CD14-positive monocyte (primary cell): ENCODE data around the gene SSTR4. TPM values are rescaled to one million over a fixed set of nuclear protein-coding genes. Genes with fewer than 3 reads are reported as not detected.
A peak's percentile ranks its signal among the peaks of the same experiment; 100 is the strongest.

ENCODE experiments used
- DNase-seq, 3 donors: peaks; one replicate each; pipeline ENCODE4 v3.0.0-alpha.2; 2011 to 2022
- H2AFZ ChIP-seq: 2 replicates; pipeline ENCODE4 v1.6.0; 2012; ENCODE audit warnings: mild to moderate bottlenecking, low read depth, low read length, inconsistent platforms; ENCODE audit not compliant: insufficient read depth, poor library complexity, severe bottlenecking
- H3K27ac ChIP-seq, 2 donors: 1 replicate in 1 of 2; 2 replicates in 1 of 2; pipeline ENCODE4 v1.5.1; 2012 to 2013; ENCODE audit warnings: low read length in 2 of 2, control low read depth in 1 of 2, inconsistent platforms in 1 of 2, low read depth in 1 of 2, mild to moderate bottlenecking in 1 of 2
- H3K27me3 ChIP-seq, 2 donors: one replicate each; pipeline versions ENCODE4 v1.6.0 to v1.6.1; 2011 to 2013; ENCODE audit warnings: low read length in 2 of 2; ENCODE audit not compliant: control insufficient read depth in 2 of 2, insufficient read depth in 2 of 2
- H3K36me3 ChIP-seq, 2 donors: replicated peaks in 1 of 2; 1 replicate in 1 of 2; 2 replicates in 1 of 2; pipeline versions ENCODE4 v1.5.1 to v1.6.1; 2012 to 2013; ENCODE audit warnings: low read length in 2 of 2, control low read depth in 1 of 2, inconsistent platforms in 1 of 2, mild to moderate bottlenecking in 1 of 2; ENCODE audit not compliant: insufficient read depth in 2 of 2, control insufficient read depth in 1 of 2
- H3K4me1 ChIP-seq, 2 donors: 1 replicate in 1 of 2; 2 replicates in 1 of 2; pipeline versions ENCODE4 v1.5.1 to v1.6.1; 2012 to 2013; ENCODE audit warnings: low read length in 2 of 2, control low read depth in 1 of 2, inconsistent platforms in 1 of 2, mild to moderate bottlenecking in 1 of 2, moderate library complexity in 1 of 2; ENCODE audit not compliant: insufficient read depth in 2 of 2, control insufficient read depth in 1 of 2
- H3K4me2 ChIP-seq: replicated peaks from 2 replicates; pipeline ENCODE3; 2012; ENCODE audit warnings: low read length, moderate library complexity, mild to moderate bottlenecking; ENCODE audit not compliant: poor library complexity, severe bottlenecking; ENCODE audit errors: extremely low read depth
- H3K4me3 ChIP-seq, 3 experiments: fragments of 200-600 bp in 1 of 3; sonication (generic) in 1 of 3; replicated peaks in 1 of 3; 1 replicate in 2 of 3; 2 replicates in 1 of 3; pipeline ENCODE4 v1.5.1; 2011 to 2013; ENCODE audit warnings: low read length in 3 of 3, mild to moderate bottlenecking in 3 of 3, control low read depth in 2 of 3, low read depth in 2 of 3, inconsistent platforms in 1 of 3, moderate library complexity in 1 of 3
- H3K79me2 ChIP-seq: 2 replicates; pipeline ENCODE4 v1.6.0; 2012; ENCODE audit warnings: mild to moderate bottlenecking, control low read depth, inconsistent platforms, low read length, moderate library complexity; ENCODE audit not compliant: insufficient read depth
- H3K9ac ChIP-seq: 2 replicates; pipeline ENCODE4 v1.6.0; 2017; ENCODE audit warnings: low read length, mild to moderate bottlenecking; ENCODE audit not compliant: insufficient read depth, poor library complexity, severe bottlenecking
- H3K9me3 ChIP-seq, 2 donors: replicated peaks in 1 of 2; 1 replicate in 1 of 2; 2 replicates in 1 of 2; pipeline versions ENCODE4 v1.5.1 to v1.6.1; 2012 to 2013; ENCODE audit warnings: low read length in 2 of 2, control low read depth in 1 of 2; ENCODE audit not compliant: control insufficient read depth in 1 of 2, insufficient read depth in 1 of 2
- H4K20me1 ChIP-seq: 2 replicates; pipeline ENCODE4 v1.6.0; 2012; ENCODE audit warnings: mild to moderate bottlenecking, low read length, control low read depth, moderate library complexity; ENCODE audit not compliant: insufficient read depth
- H3K27ac Mint-ChIP-seq, 7 donors: one replicate each; pipeline ENCODE4 v1.8.0; 2020; ENCODE audit warnings: mild to moderate bottlenecking in 7 of 7, mixed read lengths in 7 of 7, moderate library complexity in 6 of 7, inconsistent platforms in 2 of 7
- H3K27me3 Mint-ChIP-seq, 3 donors: one replicate each; pipeline ENCODE4 v1.8.0; 2021 to 2022; ENCODE audit warnings: low read depth in 3 of 3, mild to moderate bottlenecking in 3 of 3, mixed read lengths in 3 of 3, moderate library complexity in 3 of 3, inconsistent platforms in 1 of 3
- H3K36me3 Mint-ChIP-seq, 2 donors: one replicate each; pipeline ENCODE4 v1.8.0; 2020; ENCODE audit warnings: mixed read lengths in 2 of 2, inconsistent platforms in 1 of 2, mild to moderate bottlenecking in 1 of 2
- H3K4me1 Mint-ChIP-seq: one replicate; pipeline ENCODE4 v1.8.0; 2020; ENCODE audit warnings: mild to moderate bottlenecking, mixed read lengths
- H3K4me3 Mint-ChIP-seq, 2 donors: one replicate each; pipeline ENCODE4 v1.8.0; 2020; ENCODE audit warnings: mild to moderate bottlenecking in 2 of 2, mixed read lengths in 2 of 2, moderate library complexity in 1 of 2
- H3K9me3 Mint-ChIP-seq, 7 donors: one replicate each; pipeline ENCODE4 v1.8.0; 2020 to 2022; ENCODE audit warnings: mixed read lengths in 7 of 7, mild to moderate bottlenecking in 6 of 7, moderate library complexity in 6 of 7, inconsistent platforms in 2 of 7
- WGBS: methylation state at CpG from one replicate; pipeline ENCODE4 v1.1.5; 2013; ENCODE audit warnings: missing lambda C conversion rate; ENCODE audit not compliant: insufficient coverage; 5-methylcytosine and 5-hydroxymethylcytosine counted together
- intact Hi-C, 2 donors: fragments of 100-400 bp; cut with micrococcal nuclease; formaldehyde crosslinking; loops; one replicate each; pipeline versions ENCODE4 v1.15.0 to v1.15.1; 2023
- polyA plus RNA-seq, 3 donors: library from polyadenylated mRNA; depleted of rRNA in 1 of 3; unstranded in 2 of 3; stranded (reverse) in 1 of 3; fragments of 300-500 nt in 2 of 3; fragments of >200 nt in 1 of 3; fragmentation: Illumina TruSeq in 2 of 3; gene quantifications; 1 replicate in 2 of 3; 2 replicates in 1 of 3; pipeline ENCODE4 v1.2.3, GENCODE V29; 2012 to 2021
- TF ChIP-seq, protein P1 (sequence below): fragments of 200-600 bp; IDR thresholded peaks from one replicate; pipeline ENCODE4 v1.8.0; 2022; ENCODE audit warnings: antibody characterized with exemption, mild to moderate bottlenecking

The SSTR4 gene
- polyA plus RNA-seq, 3 donors = not detected

DNA sequence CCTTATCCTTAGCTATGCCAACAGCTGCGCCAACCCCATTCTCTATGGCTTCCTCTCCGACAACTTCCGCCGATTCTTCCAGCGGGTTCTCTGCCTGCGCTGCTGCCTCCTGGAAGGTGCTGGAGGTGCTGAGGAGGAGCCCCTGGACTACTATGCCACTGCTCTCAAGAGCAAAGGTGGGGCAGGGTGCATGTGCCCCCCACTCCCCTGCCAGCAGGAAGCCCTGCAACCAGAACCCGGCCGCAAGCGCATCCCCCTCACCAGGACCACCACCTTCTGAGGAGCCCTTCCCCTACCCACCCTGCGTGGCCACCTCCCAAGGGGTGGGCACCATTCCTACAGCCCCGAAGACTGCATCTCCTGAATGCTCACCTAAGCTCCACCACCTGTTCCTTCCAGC lies 1.3 kb downstream of the SSTR4 start:
- intact Hi-C loops = no loop called here
- H3K9me3 Mint-ChIP-seq = peaks cover 3 to 9% (median 6%) of the 10 kb centered on the region in 7 donors

GRCh38 chr20:23037017-23037481 lies 1.9 kb downstream of the SSTR4 start:
- Histone ChIP-seq H3K4me1 (peaks cover 0 to 15% of the 10 kb centered on the region in 2 donors), H3K27ac (no peak overlapping the region), H3K27me3 (peaks cover 30 to 47% of the 10 kb centered on the region in 2 donors), H3K9me3 (no peaks in the 10 kb centered on the region), H3K36me3 (no peaks in the 10 kb centered on the region), H3K4me2 (no peak overlapping the region), H4K20me1 (no peaks in the 10 kb centered on the region), H2AFZ (no peak overlapping the region), H3K4me3 (no peak overlapping the region), H3K79me2 (no peaks in the 10 kb centered on the region), H3K9ac (no peak overlapping the region)
- TF ChIP-seq, protein P1, sequence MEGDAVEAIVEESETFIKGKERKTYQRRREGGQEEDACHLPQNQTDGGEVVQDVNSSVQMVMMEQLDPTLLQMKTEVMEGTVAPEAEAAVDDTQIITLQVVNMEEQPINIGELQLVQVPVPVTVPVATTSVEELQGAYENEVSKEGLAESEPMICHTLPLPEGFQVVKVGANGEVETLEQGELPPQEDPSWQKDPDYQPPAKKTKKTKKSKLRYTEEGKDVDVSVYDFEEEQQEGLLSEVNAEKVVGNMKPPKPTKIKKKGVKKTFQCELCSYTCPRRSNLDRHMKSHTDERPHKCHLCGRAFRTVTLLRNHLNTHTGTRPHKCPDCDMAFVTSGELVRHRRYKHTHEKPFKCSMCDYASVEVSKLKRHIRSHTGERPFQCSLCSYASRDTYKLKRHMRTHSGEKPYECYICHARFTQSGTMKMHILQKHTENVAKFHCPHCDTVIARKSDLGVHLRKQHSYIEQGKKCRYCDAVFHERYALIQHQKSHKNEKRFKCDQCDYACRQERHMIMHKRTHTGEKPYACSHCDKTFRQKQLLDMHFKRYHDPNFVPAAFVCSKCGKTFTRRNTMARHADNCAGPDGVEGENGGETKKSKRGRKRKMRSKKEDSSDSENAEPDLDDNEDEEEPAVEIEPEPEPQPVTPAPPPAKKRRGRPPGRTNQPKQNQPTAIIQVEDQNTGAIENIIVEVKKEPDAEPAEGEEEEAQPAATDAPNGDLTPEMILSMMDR = no peak
- peaks cover 16% of the 10 kb centered on the region for H3K4me1 Mint-ChIP-seq
- DNase-seq = no peak
- H3K27me3 Mint-ChIP-seq = peaks cover 47 to 73% (median 56%) of the 10 kb centered on the region in 3 donors
- intact Hi-C loops = no loop called here
- H3K27ac Mint-ChIP-seq = no peak overlapping the region
- no CpG with 5 or more reads among the region's 3 CpGs for WGBS
- H3K4me3 Mint-ChIP-seq = peak overlapping the region in 1 of 2 donors; percentile 77
- peaks cover 3 to 9% (median 6%) of the 10 kb centered on the region in 7 donors for H3K9me3 Mint-ChIP-seq
- H3K36me3 Mint-ChIP-seq = peaks cover 0 to 5% of the 10 kb centered on the region in 2 donors

More for the DNA sequence above, 1.3 kb downstream of the SSTR4 start:
- H3K4me2 ChIP-seq = no peak overlapping the region
- H3K27me3 ChIP-seq = peaks cover 30 to 47% of the 10 kb centered on the region in 2 donors
- Mint-ChIP-seq H3K27ac (no peak overlapping the region), H3K4me3 (peak overlapping the region in 1 of 2 donors; percentile 77), H3K27me3 (peaks cover 47 to 70% (median 54%) of the 10 kb centered on the region in 3 donors), H3K36me3 (peaks cover 0 to 5% of the 10 kb centered on the region in 2 donors), H3K4me1 (peaks cover 15% of the 10 kb centered on the region)
- WGBS = 96% methylated on average over 9 of the region's 11 CpGs
- H3K36me3 ChIP-seq = no peaks in the 10 kb centered on the region
- H4K20me1 ChIP-seq = no peaks in the 10 kb centered on the region
- H3K4me1 ChIP-seq = peaks cover 0 to 15% of the 10 kb centered on the region in 2 donors
- no peaks in the 10 kb centered on the region for H3K9me3 ChIP-seq
- H3K79me2 ChIP-seq = no peaks in the 10 kb centered on the region
- no peak for DNase-seq
- TF ChIP-seq, protein P1 = no peak
- no peak overlapping the region for H2AFZ ChIP-seq
- no peak overlapping the region for H3K9ac ChIP-seq
- H3K27ac ChIP-seq = no peak overlapping the region
- H3K4me3 ChIP-seq = no peak overlapping the region
